HG02970 (cell line): Measurements from ENCODE around the gene DISC1.
"Not testable (repeated sequence)": the region's sequence is repeated elsewhere in the genome, so short reads cannot be mapped to it uniquely, and the experiment has no call there.

Source experiments
- ATAC-seq: cut with Tn5 transposase; IDR thresholded peaks from one replicate; pipeline ENCODE4 v1.9.1; 2021; ENCODE audit warnings: mild to moderate bottlenecking, moderate library complexity, moderate number of reproducible peaks; ENCODE audit not compliant: unreplicated experiment, low FRiP score

Gene DISC1

GRCh38 chr1:231966983-231967382 lies 340.4 kb downstream of the DISC1 start:
- no peak for ATAC-seq

GRCh38 chr1:231969076-231969475 lies 342.5 kb downstream of the DISC1 start:
- no peak for ATAC-seq

DNA sequence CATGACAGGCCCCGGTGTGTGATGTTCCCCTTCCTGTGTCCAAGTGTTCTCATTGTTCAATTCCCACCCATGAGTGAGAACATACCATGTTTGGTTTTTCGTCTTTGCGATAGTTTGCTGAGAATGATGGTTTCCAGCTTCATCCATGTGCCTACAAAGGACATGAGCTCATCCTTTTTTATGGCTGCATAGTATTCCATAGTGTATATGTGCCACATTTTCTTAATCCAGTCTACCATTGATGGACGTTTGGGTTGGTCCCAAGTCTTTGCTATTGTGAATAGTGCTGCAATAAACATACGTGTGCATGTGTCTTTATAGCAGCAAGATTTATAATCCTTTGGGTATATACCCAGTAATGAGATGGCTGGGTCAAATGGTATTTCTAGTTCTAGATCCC lies 343.2 kb downstream of the DISC1 start:
- not testable (repeated sequence) for ATAC-seq

- no peak for ATAC-seq
Observed at GRCh38 chr1:231970684-231971083, 344.1 kb downstream of the DISC1 start.

- no peak for ATAC-seq
Observed at GRCh38 chr1:231971397-231972110, 345.0 kb downstream of the DISC1 start.

DNA sequence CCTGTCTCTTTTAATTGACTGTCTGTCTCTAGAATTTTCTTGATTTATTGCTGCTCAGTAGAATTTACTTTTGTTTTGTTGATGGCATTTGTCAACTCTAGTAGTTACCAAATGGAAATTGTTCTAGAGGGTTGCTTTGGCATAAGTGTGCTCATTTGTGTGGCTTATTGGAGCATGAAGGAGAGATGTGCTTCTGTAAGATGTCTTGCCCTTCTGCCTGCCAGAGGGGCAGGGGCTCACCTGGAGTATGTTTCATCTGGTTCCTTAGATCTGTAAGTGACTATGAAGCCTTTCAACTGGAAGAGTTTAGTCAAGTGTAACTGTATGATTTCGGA lies 345.5 kb downstream of the DISC1 start:
- no peak for ATAC-seq

GRCh38 chr1:231973830-231974229 lies 347.2 kb downstream of the DISC1 start:
- ATAC-seq: no peak

- ATAC-seq: no peak
Observed at GRCh38 chr1:231976231-231976630, 349.6 kb downstream of the DISC1 start.

DNA sequence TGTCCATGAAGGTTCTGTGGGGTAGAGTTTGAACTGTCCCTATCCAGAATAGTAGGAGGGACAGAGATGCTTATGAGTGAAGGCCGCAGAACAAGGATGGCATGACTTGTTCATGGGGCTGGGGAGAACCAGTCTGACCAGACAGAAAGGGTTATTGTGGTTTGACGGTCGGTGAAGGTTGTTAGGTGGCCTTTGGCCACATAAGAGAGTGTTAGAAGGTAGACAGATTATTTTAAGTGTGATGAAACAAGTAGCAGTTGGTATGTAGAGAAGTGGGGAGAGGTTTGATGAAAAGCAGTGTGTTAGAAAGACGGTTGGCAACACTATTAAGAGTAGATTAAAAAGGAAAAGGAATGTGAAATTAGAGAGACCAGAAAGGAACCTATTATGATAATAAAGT lies 355.1 kb downstream of the DISC1 start:
- no peak for ATAC-seq

GRCh38 chr1:231982871-231983587 lies 356.4 kb downstream of the DISC1 start:
- ATAC-seq: no peak

DNA sequence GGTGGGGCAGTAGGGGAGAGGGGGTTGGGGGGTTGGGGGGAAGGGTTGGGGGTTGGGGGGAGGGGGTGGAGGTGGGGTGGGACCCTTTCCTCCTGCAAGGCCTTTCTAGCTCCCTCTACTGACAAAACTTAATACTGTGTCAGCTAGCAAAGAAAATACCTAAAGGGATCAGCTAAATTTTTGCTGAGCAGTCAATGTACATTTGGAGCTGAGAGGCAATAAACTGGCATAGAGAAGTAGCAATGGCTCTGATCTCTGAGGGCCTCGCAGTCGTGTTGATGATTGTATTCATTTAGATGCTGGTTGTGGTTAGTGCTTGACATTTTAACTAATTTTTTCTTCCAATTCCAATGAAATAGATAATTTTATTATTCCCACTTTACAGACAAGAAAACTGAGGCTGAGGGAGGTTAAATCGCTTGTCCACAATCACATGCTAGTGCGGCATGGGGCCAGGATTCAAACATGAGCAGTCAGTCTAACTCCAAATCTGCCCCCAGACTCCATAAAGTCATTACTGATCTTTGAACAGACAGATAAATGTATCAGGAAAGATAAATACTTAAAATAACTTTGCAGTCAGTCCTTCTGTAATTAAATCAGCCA lies 357.1 kb downstream of the DISC1 start:
- ATAC-seq: no peak

GRCh38 chr1:231985296-231986023 lies 358.9 kb downstream of the DISC1 start:
- no peak for ATAC-seq

DNA sequence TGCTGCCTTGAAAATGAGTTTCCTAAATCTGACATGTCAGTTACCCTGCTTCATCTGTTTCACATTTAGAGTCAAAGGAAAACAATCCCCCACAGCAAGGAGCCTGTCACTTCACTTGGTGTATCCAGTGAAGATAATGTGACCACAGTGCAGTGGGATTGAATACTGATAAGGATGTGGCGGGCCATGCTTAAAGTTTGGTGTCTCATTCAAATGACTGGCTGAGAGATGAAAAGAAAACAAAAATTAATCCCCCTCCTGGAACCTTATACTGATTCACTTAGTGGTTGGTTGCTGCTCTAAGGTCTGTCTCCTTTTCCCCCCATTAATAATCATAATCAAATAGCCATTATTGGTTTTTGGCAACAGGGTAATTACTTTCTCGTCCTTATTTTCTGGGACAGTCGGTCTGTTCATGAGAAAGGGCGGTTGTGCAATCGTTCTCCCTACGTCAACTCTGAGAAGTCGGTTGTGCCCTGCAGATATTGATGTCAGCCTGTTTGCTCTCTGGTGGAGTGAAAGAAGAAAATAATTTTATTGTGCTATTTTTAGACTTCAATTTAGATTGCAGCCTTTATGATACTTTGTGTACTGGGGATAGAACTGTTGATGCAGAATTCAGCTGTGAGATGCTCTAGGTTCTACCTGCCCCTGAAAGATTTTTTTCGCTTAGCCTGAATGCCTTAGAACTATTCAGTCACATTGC lies 360.2 kb downstream of the DISC1 start:
- no peak for ATAC-seq

GRCh38 chr1:231990388-231990787 lies 363.8 kb downstream of the DISC1 start:
- ATAC-seq: no peak

DNA sequence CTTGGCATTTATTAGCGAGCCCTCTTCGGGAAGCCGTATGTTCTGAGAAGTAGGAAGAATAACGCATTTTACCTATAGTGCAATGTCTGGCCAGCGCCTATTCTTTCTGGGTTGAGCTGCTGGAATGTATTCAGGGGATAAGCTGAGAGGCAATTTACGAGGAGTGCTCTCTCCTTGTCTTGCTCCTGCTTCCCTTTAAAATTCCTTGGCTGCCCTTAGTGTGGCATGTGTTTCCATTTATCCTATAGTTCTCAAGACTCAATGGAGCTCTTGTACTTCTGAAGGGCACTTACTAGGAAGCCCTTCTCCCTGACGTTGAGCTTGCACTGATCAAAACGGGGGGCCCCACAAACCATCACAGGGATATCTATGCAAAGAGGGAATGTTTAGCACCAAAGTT lies 364.6 kb downstream of the DISC1 start:
- ATAC-seq: no peak

GRCh38 chr1:231993968-231994455 lies 367.4 kb downstream of the DISC1 start:
- ATAC-seq: no peak

DNA sequence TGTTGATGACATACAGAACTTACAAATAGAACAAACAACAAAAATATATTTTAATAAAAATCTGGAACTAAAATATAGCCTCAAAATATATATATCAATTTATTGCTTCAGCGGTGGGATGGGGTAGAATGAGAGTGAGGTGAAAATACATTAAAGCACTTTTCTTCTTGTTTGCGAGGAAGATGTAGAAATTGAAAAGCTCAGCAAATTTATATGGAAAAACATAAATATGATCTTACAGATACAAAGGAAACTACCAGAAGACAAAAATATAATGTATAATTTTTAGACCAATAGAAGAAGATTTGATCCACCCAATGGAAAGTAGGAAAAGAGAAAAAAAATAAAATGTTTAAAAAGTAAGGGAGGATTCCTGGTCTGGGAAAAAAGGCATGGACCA lies 372.2 kb downstream of the DISC1 start:
- ATAC-seq: no peak

- no peak for ATAC-seq
Observed at GRCh38 chr1:232005300-232005699, 378.7 kb downstream of the DISC1 start.

DNA sequence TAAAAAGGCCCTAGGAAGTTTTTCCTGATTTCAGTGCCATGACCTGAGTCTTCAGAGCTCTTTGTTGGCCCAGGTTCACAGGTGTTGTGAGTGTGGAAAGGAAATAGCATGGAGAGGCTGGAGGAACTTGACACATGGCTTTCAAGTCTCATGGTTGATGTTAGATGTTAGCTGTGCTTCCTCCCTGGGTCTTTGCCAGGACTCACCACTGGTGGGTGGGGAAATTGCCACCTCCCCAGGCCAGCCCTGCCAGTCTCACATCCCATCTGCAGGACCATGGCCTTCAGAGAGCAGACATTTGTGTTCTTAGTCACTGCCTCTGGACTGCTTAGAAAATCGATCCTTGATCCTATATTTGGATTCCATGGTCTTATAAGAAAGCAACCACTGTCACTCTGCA lies 383.2 kb downstream of the DISC1 start:
- ATAC-seq: no peak

DNA sequence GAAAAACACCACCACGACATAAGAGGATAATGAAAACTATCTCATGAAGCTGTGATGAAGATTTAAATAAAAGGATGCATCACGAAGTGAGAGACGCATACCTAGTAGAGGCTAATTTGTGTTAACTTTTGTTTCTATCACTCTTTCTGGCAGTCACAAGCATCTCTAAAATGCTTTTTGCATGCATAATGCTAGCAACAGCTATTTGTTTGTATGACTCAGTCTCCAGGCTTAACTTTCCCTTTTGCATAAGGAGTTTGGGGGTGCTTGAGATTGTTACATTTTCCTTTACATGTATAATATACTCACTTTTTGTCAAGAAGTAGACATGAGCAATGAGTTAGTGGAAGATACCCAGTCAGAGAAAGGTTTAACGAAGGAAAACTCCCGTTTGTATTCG lies 385.4 kb downstream of the DISC1 start:
- no peak for ATAC-seq
